Effector memory CD8-positive, alpha-beta T cell (primary cell): Measurements from ENCODE around the gene DLG2.

Source experiments
- ATAC-seq: fragments of 150-1000 bp; cut with Tn5 transposase; replicated peaks from 2 replicates; pipeline ENCODE4 v1.10.0; 2021; ENCODE audit warnings: mild to moderate bottlenecking, moderate library complexity
- DNase-seq, 3 experiments: peaks; one replicate each; pipeline ENCODE4 v3.0.0; 2021
- H3K27ac Mint-ChIP-seq, 2 donors: one replicate each; pipeline ENCODE4 v1.8.0; 2022; ENCODE audit warnings: mild to moderate bottlenecking in 2 of 2, mixed read lengths in 2 of 2, moderate library complexity in 2 of 2
- H3K27me3 Mint-ChIP-seq, 2 donors: one replicate each; pipeline ENCODE4 v1.8.0; 2022; ENCODE audit warnings: mixed read lengths in 2 of 2
- H3K36me3 Mint-ChIP-seq: one replicate; pipeline ENCODE4 v1.8.0; 2022; ENCODE audit warnings: mild to moderate bottlenecking, moderate library complexity, mixed read lengths; ENCODE audit not compliant: insufficient read depth
- H3K4me1 Mint-ChIP-seq, 2 donors: one replicate each; pipeline ENCODE4 v1.8.0; 2022; ENCODE audit warnings: low read depth in 2 of 2, mixed read lengths in 2 of 2
- H3K4me3 Mint-ChIP-seq, 2 donors: one replicate each; pipeline ENCODE4 v1.8.0; 2022; ENCODE audit warnings: mild to moderate bottlenecking in 2 of 2, mixed read lengths in 2 of 2, moderate library complexity in 2 of 2
- H3K9me3 Mint-ChIP-seq, 2 donors: one replicate each; pipeline ENCODE4 v1.8.0; 2022; ENCODE audit warnings: mixed read lengths in 2 of 2

Gene DLG2

DNA sequence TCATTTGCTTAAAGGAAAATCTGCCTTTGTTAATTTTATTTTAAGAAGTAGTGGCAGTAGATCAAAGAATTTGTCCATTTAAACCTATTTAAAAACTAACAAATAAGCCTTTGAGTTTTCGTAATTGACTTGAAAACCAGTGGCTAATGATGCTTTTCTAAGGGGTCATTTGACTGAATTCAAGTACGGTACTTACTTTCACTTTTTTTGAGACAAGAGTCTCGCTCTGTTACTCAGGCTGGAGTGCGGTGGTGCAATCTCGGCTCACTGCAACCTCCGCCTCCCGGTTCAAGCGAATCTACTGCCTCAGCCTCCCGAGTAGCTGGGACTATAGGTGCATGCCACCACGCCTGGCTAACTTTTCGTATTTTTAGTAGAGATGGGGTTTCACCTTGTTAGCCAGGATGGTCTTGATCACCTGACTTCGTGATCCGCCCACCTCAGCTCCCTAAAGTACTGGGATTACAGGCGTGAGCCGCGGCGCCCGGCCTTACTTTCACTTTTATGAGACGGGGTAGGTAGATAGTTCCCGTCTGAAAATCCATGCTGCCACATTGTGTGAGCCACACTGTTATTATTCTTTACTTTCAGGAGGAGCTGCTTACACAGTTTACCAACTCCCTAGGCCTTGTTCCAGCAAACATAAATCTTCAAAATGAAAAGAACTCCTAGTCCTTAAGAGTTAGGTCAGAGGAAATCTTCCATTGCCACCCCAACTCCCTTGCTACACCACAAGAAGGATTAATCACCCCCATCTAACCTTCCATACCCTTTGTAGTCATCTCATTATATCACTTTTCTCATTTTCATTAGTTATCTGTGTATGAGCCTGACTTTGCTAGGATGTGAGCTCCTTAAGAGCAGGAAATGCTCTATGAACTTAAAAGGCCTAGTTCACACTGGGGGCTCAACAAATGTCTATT, 1414.4 kb downstream of the DLG2 start:
- ATAC-seq (no peak), DNase-seq (no peak)
- Mint-ChIP-seq H3K4me3 (no peak overlapping the region), H3K36me3 (no peaks in the 10 kb centered on the region), H3K9me3 (peaks cover 4 to 9% of the 10 kb centered on the region in 2 donors), H3K27me3 (no peaks in the 10 kb centered on the region), H3K4me1 (no peaks in the 10 kb centered on the region), H3K27ac (no peak overlapping the region)

DNA sequence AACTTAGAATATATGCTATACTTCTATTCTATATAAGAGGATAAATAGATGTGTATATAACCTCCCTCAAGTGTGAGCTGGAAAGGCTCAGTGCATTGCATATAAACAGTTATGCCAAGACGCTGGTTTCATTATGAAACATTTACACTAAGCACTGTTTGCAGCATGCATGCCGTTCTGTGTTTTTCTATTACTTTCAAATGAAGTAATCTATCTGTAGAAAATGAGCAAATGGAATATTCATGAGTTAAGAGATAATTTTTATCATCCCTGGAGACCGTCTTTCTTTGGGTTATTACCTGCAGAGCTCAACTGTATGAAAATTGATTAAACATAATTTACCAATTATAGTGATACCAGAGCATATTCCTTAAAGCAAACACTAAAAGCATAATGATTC, 1415.2 kb downstream of the DLG2 start:
- no peaks in the 10 kb centered on the region for H3K27me3 Mint-ChIP-seq
- H3K36me3 Mint-ChIP-seq = no peaks in the 10 kb centered on the region
- no peak overlapping the region for H3K27ac Mint-ChIP-seq
- ATAC-seq (no peak), DNase-seq (no peak)
- H3K4me3 Mint-ChIP-seq = no peak overlapping the region
- peaks cover 0 to 7% of the 10 kb centered on the region in 2 donors for H3K9me3 Mint-ChIP-seq
- no peaks in the 10 kb centered on the region for H3K4me1 Mint-ChIP-seq

DNA sequence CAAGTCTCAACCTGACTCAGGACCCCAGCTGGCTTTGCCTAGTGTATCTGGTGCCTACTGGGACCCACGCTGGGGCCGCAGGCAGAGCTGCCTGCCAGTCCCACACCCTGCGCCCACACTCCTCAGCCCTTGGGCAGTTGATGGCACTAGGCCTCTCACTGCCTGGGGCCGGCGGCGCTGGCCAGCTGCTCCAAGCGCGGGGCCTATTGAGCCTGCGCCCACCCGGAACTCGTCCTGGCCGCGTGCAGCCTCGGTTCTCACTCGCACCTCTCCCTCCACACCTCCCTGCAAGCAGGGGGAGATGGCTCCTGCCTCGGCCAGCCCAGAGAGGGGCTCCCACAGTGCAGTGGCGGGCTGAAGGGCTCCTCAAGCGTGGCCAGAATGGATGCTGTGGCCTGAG, 1432.4 kb downstream of the DLG2 start:
- Mint-ChIP-seq H3K9me3 (peaks cover 4 to 15% of the 10 kb centered on the region in 2 donors), H3K4me3 (no peak overlapping the region), H3K27ac (no peak overlapping the region), H3K27me3 (no peaks in the 10 kb centered on the region), H3K36me3 (no peaks in the 10 kb centered on the region), H3K4me1 (no peaks in the 10 kb centered on the region)
- DNase-seq (no peak), ATAC-seq (no peak)

DNA sequence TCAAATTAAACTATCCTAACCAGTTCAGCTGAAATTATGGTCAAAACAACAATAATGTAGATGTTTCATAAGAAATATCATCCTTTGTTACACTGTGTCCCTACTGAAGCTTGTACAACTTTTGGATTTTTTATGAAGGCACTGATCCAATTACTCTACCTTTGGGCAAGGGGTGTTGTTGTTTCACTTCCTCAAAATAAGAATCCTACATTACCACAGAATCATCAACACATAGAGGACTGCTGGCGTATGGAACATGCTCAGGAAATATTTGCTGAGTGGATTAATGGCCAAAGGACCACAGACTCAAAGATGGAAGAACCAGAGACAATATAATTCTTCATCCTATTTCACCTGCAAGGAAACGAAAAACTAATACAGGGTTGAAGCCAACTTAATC, 1433.4 kb downstream of the DLG2 start:
- no peaks in the 10 kb centered on the region for H3K4me1 Mint-ChIP-seq
- H3K27me3 Mint-ChIP-seq = no peaks in the 10 kb centered on the region
- H3K36me3 Mint-ChIP-seq = no peaks in the 10 kb centered on the region
- peaks cover 5 to 22% of the 10 kb centered on the region in 2 donors for H3K9me3 Mint-ChIP-seq
- no peak for DNase-seq
- no peak overlapping the region for H3K4me3 Mint-ChIP-seq
- ATAC-seq = no peak
- H3K27ac Mint-ChIP-seq = no peak overlapping the region

DNA sequence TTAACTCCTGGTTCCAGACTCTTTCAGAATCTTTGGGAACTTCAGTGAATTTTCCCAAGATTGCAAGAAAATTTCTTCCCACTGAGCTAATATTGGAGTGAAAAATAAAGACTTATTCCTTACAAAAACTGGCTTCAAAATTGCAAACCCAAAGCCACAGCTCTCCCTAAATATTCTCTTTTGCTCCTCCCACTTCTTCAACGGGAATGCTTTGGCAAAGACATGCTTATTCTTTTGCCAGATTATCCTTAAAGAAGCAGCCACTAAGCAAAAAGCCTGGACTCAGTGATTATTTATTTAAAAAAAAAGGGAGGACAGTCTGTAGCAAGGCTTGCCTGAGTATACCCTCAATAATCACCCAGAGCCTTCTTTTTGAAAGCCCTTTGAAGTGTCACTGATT, 1438.6 kb downstream of the DLG2 start:
- no peak for ATAC-seq
- DNase-seq = no peak
- peaks cover 4 to 9% of the 10 kb centered on the region in 2 donors for H3K9me3 Mint-ChIP-seq
- no peaks in the 10 kb centered on the region for H3K27me3 Mint-ChIP-seq
- H3K4me1 Mint-ChIP-seq = no peaks in the 10 kb centered on the region
- H3K36me3 Mint-ChIP-seq = no peaks in the 10 kb centered on the region
- H3K4me3 Mint-ChIP-seq = no peak overlapping the region
- no peak overlapping the region for H3K27ac Mint-ChIP-seq

DNA sequence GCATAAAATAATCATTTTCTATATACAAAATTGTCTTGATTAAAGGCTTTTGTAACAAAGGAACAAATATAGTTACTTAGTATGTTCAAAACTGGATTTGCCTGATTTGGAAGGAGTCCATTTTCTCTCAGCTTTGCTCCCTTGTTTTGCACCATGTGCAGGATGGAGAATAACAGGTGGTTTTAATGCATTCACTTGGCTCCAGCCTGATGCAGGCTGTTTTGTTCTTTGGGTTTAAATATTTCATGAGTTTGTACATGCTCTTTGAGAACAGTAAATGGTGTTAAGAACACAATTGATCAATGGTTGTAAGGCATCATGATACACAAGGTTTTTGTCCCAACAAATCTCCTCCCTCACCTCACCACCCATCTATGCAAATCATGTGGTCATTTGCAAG, 1454.1 kb downstream of the DLG2 start:
- DNase-seq = no peak
- no peak overlapping the region for H3K27ac Mint-ChIP-seq
- H3K9me3 Mint-ChIP-seq = peaks cover 4 to 12% of the 10 kb centered on the region in 2 donors
- no peak overlapping the region for H3K4me3 Mint-ChIP-seq
- H3K27me3 Mint-ChIP-seq = no peaks in the 10 kb centered on the region
- ATAC-seq = no peak
- no peaks in the 10 kb centered on the region for H3K36me3 Mint-ChIP-seq
- no peaks in the 10 kb centered on the region for H3K4me1 Mint-ChIP-seq

DNA sequence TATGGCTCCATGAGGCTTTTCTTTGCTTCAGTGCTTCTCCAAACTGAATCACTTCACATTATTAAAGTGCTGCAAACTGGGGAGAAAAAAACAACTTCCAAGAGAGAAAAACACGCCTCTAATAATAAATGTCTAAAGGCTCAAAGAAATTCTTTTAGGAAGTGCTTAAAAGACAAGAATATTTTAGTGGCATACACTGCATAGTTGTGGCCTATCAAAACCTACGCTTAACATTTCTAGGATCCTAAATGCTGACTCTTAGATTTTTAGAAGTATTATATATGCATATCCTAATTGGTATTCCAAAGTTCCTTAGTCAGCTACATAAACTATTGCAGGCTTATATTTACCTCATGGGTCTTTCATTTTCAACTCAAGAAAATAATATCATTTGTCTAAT, 1462.0 kb downstream of the DLG2 start:
- H3K36me3 Mint-ChIP-seq = no peaks in the 10 kb centered on the region
- H3K27ac Mint-ChIP-seq = no peak overlapping the region
- ATAC-seq (no peak), DNase-seq (no peak)
- no peak overlapping the region for H3K4me3 Mint-ChIP-seq
- peaks cover 11 to 14% of the 10 kb centered on the region in 2 donors for H3K9me3 Mint-ChIP-seq
- no peaks in the 10 kb centered on the region for H3K4me1 Mint-ChIP-seq
- no peaks in the 10 kb centered on the region for H3K27me3 Mint-ChIP-seq

DNA sequence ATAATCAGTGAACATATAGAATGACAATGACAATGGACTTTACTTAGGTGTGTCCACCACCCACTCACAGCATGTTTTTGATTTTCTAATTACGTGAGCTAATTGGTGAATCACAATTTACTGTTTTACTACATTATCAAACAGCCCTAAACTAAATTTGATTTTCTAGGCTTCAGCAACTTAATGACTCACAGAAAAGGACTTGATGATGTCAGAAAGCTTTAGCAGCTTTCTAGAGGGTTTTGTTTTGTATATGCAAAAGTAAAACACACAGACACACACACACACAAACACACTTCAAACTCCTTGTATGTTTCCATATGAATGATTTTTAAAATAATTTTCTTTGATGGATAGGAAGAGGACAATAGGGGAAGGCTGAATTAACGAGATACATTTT, 1462.4 kb downstream of the DLG2 start:
- no peak overlapping the region for H3K4me3 Mint-ChIP-seq
- DNase-seq (no peak), ATAC-seq (no peak)
- H3K36me3 Mint-ChIP-seq = no peaks in the 10 kb centered on the region
- H3K4me1 Mint-ChIP-seq = no peaks in the 10 kb centered on the region
- no peaks in the 10 kb centered on the region for H3K27me3 Mint-ChIP-seq
- no peak overlapping the region for H3K27ac Mint-ChIP-seq
- peaks cover 14 to 18% of the 10 kb centered on the region in 2 donors for H3K9me3 Mint-ChIP-seq

DNA sequence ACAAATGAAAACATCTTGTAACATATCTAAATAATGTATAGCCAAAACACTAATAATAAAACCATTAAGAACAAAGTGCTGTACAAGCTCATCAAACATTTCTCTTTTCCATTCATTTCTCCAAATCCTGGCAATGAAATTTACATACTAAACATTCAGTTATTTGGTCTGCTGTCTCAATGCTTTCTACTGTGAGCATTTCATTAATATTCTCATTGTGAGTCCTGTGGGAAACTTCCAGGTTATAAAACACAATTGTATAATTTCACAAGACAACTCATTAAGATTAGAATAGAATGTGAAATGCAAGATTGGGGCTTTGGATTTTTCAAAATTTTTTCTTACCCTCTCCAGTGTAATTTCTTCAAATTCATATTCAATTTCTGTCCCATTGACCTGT, 1464.0 kb downstream of the DLG2 start:
- Mint-ChIP-seq H3K27ac (no peak overlapping the region), H3K4me1 (no peaks in the 10 kb centered on the region), H3K4me3 (no peak overlapping the region), H3K9me3 (peaks cover 16 to 24% of the 10 kb centered on the region in 2 donors), H3K36me3 (no peaks in the 10 kb centered on the region), H3K27me3 (no peaks in the 10 kb centered on the region)
- DNase-seq (no peak), ATAC-seq (no peak)

DNA sequence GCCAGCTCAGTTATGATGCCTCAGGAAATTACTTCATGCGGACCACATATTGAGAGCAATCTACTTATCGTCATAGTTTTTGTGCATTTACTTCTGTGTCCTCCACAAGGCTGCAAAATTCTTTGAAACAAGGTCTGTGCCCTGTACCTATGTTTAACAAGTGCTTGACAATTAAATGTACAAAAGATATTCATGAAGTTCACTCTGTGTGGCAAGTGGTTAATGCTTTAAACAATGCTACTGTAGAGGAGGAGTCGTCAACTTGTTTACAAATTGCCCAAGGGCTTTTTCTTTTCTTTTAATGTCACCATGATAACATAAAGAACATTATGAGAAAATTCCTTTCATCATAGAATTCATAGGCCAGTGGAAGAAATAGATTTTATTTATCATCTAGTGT, 1469.5 kb downstream of the DLG2 start:
- DNase-seq = no peak
- H3K9me3 Mint-ChIP-seq = peaks cover 16 to 24% of the 10 kb centered on the region in 2 donors
- no peak overlapping the region for H3K27ac Mint-ChIP-seq
- no peaks in the 10 kb centered on the region for H3K27me3 Mint-ChIP-seq
- no peak for ATAC-seq
- no peak overlapping the region for H3K4me3 Mint-ChIP-seq
- H3K4me1 Mint-ChIP-seq = no peaks in the 10 kb centered on the region
- H3K36me3 Mint-ChIP-seq = no peaks in the 10 kb centered on the region

DNA sequence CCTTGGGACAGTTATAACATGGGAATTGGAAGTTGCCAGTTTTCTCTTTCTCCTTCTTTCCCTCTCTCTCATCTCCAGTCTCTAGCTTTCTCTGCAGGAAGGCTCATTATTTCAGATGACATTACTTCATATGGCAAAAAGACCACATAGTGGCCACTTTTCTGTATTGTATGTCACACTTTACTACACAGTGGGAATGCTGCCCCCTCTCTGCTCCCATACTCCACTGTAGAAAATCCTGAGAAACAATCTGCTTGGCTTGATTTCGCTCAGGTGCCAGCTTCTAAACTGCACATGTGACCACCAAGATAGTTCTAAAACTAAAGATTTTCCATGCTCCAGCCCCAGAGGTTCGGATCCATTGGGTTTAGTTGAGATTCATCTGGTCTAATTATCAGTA, 1480.3 kb downstream of the DLG2 start:
- H3K4me1 Mint-ChIP-seq = no peaks in the 10 kb centered on the region
- no peak for DNase-seq
- H3K27ac Mint-ChIP-seq = no peak overlapping the region
- H3K9me3 Mint-ChIP-seq = peaks cover 0 to 10% of the 10 kb centered on the region in 2 donors
- no peaks in the 10 kb centered on the region for H3K36me3 Mint-ChIP-seq
- no peak overlapping the region for H3K4me3 Mint-ChIP-seq
- ATAC-seq = no peak
- H3K27me3 Mint-ChIP-seq = no peaks in the 10 kb centered on the region

DNA sequence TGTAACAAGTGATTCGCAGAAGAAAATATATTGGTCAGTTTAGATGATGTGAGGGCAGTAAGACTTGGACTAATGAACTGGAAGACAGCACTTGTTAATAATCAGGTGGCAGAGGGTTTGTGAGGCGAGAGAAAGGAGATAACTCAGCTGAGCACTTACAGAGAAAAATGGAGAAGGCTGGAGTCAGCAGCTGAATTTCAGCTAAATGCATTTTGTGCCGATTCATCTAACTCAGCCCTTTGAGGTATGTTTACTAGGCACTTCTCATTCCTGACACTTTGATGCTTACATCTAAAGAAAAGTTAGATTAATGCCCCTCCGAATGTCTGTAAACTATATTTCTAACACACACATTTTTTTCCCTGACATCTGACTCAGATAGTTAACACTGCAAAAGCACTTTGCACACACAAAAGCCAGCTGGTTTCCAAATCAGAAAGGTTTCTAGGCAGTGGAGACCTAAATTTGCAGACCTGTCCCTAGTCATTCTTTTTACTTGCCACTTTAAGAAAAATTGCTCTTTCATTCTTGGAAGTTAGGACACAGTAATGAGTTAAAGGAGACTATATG, 1481.4 kb downstream of the DLG2 start:
- H3K4me1 Mint-ChIP-seq = no peaks in the 10 kb centered on the region
- no peaks in the 10 kb centered on the region for H3K27me3 Mint-ChIP-seq
- no peaks in the 10 kb centered on the region for H3K36me3 Mint-ChIP-seq
- H3K9me3 Mint-ChIP-seq = peaks cover 0 to 10% of the 10 kb centered on the region in 2 donors
- H3K27ac Mint-ChIP-seq = no peak overlapping the region
- no peak overlapping the region for H3K4me3 Mint-ChIP-seq
- ATAC-seq = no peak
- no peak for DNase-seq

DNA sequence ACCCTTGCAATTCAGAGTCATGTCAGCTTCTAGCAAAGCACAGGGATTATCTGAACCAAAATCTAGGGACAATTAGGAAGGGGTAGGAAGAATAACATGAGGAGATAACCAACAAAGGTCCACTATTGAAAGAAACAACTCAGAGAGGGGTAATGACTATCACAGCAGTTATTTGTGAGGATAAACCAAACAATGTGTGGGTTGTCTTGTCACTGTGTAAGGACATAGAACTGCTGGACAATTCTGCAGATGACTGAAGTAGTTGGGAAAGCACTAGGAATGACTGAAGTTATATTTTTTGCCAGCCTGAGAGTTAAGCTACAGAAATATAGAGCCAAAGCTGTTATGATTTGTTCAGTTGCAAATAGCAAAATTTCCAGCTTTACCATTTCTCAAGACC, 1482.6 kb downstream of the DLG2 start:
- peaks cover 0 to 10% of the 10 kb centered on the region in 2 donors for H3K9me3 Mint-ChIP-seq
- no peaks in the 10 kb centered on the region for H3K27me3 Mint-ChIP-seq
- ATAC-seq = no peak

DNA sequence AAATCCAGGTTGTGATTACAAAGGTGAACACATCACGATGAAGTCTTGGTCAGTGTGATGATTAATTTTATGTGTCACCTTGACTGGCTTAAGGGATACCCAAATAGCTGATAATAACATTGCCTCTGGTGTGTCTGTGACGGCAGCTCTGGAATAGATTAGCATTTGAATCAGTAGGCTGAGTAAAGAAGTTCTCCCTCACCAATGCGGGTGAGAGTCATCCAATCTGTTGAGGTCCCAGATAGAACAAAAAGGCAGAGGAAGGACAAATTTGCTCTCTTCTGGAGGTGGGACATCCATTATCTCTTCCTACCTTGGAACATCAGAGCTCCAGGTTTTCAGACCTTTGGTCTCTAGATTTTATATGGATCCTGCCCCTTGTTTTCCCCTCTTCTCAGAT, 1484.7 kb downstream of the DLG2 start:
- ATAC-seq = no peak

More for the DNA sequence above, 1482.6 kb downstream of the DLG2 start:
- no peaks in the 10 kb centered on the region for H3K4me1 Mint-ChIP-seq
- H3K27ac Mint-ChIP-seq = no peak overlapping the region
- H3K36me3 Mint-ChIP-seq = no peaks in the 10 kb centered on the region
- no peak for DNase-seq
- H3K4me3 Mint-ChIP-seq = no peak overlapping the region

More for the DNA sequence above, 1484.7 kb downstream of the DLG2 start:
- Mint-ChIP-seq H3K36me3 (no peaks in the 10 kb centered on the region), H3K4me3 (no peak overlapping the region), H3K27me3 (no peaks in the 10 kb centered on the region), H3K4me1 (no peaks in the 10 kb centered on the region), H3K27ac (no peak overlapping the region), H3K9me3 (peaks cover 0 to 7% of the 10 kb centered on the region in 2 donors)
- no peak for DNase-seq
